Stomach (tissue), 9 donors: ENCODE measurements around the gene CHMP4B. TPM values are rescaled to one million over a fixed set of nuclear protein-coding genes. Genes with fewer than 3 reads are reported as not detected.

Source experiments
- DNase-seq, 2 donors: peaks; one replicate each; pipeline versions ENCODE4 v3.0.0 to v3.0.0-alpha.2; 2013 to 2019
- H3K27ac ChIP-seq, 5 donors: fragments of 200-600 bp in 4 of 5; sonication (generic) in 4 of 5; one replicate each; pipeline ENCODE4 v1.5.1; 2013 to 2019; ENCODE audit warnings: mild to moderate bottlenecking in 1 of 5, moderate library complexity in 1 of 5
- H3K27me3 ChIP-seq, 3 donors: fragments of 200-600 bp; sonication (generic); one replicate each; pipeline ENCODE4 v1.5.1; 2017 to 2019; ENCODE audit warnings: mixed run types in 1 of 3
- H3K36me3 ChIP-seq, 4 donors: fragments of 200-600 bp; sonication (generic); 1 replicate in 3 of 4; 2 replicates in 1 of 4; pipeline ENCODE4 v1.5.1; 2016 to 2019
- H3K4me1 ChIP-seq, 4 donors: fragments of 200-600 bp; sonication (generic); one replicate each; pipeline ENCODE4 v1.5.1; 2016 to 2019
- H3K4me3 ChIP-seq, 4 donors: fragments of 200-600 bp; sonication (generic) in 3 of 4; one replicate each; pipeline ENCODE4 v1.5.1; 2016 to 2019; ENCODE audit warnings: mild to moderate bottlenecking in 1 of 4
- H3K9me3 ChIP-seq, 4 donors: fragments of 200-600 bp; sonication (generic); one replicate each; pipeline ENCODE4 v1.5.1; 2016 to 2019
- CTCF ChIP-seq, 7 experiments: fragments of 450-650 bp in 4 of 7; fragments of 200-600 bp in 3 of 7; sonication (generic) in 3 of 7; IDR thresholded peaks; one replicate each; pipeline ENCODE4 v1.5.1; 2016 to 2019; ENCODE audit warnings: antibody characterized with exemption in 7 of 7, control low read depth in 2 of 7, mild to moderate bottlenecking in 1 of 7
- EP300 ChIP-seq: sonication (generic); formaldehyde crosslinking; IDR thresholded peaks from one replicate; pipeline ENCODE4 v1.6.1; 2017; ENCODE audit warnings: antibody characterized with exemption
- POLR2A ChIP-seq, 4 donors: fragments of 450-650 bp; IDR thresholded peaks; one replicate each; pipeline ENCODE4 v1.6.1; 2016; ENCODE audit warnings: antibody characterized with exemption in 4 of 4, control low read depth in 2 of 4, mild to moderate bottlenecking in 1 of 4, moderate library complexity in 1 of 4
- POLR2AphosphoS5 ChIP-seq, 3 donors: sonication (generic); formaldehyde crosslinking; IDR thresholded peaks; one replicate each; pipeline ENCODE4 v1.6.1; 2016; ENCODE audit warnings: antibody characterized with exemption in 3 of 3
- WGBS, 5 donors: extraction: QIAGEN DNeasy Blood & Tissue Kit in 3 of 5; methylation state at CpG; one replicate each; pipeline versions ENCODE4 v1.1.5 to v1.1.7; 2013 to 2018; 5-methylcytosine and 5-hydroxymethylcytosine counted together
- intact Hi-C: fragments of 100-400 bp; cut with DNase I; formaldehyde crosslinking; loops from one replicate; pipeline ENCODE4 v1.15.1; 2023; ENCODE audit warnings: low total_unique reads
- polyA plus RNA-seq, 3 donors: library from polyadenylated mRNA; stranded (reverse); fragments of 200-250 nt; gene quantifications; one replicate each; pipeline ENCODE4 v1.2.3, GENCODE V29; 2013
- total RNA-seq, 5 donors: library from RNA; depleted of rRNA; stranded (reverse); fragments of >200 nt; gene quantifications; one replicate each; pipeline versions ENCODE4 v1.1.0 to v1.2.3, GENCODE V29; 2014 to 2016
- donor health status: healthy with polysubstance abuse.
- donor health status: Bipolar disorder and iron deficiency.
- donor health status: healthy.

The CHMP4B gene
- total and polyA plus RNA-seq, 8 donors = 48.4 to 166 (median 98.5) TPM

- no peak overlapping the region for H3K27ac ChIP-seq
- H3K36me3 ChIP-seq = peaks cover 6 to 51% (median 48%) of the 10 kb centered on the region in 4 donors
- DNase-seq = peak in 1 of 2 donors; percentile 50
- H3K4me1 ChIP-seq = no peaks in the 10 kb centered on the region
- H3K9me3 ChIP-seq = no peaks in the 10 kb centered on the region
- H3K27me3 ChIP-seq = no peaks in the 10 kb centered on the region
- TF ChIP-seq CTCF (IDR thresholded peaks at IDR 0.05) (no peak), POLR2A (IDR thresholded peaks at IDR 0.05) (no peak), EP300 (no peak), POLR2AphosphoS5 (IDR thresholded peaks at IDR 0.05) (no peak)
- 54 to 73% (median 56%) methylated on average over 5 to 10 of the region's 10 CpGs for whole genome bisulfite sequencing, 5 donors
- H3K4me3 ChIP-seq = no peak overlapping the region
- intact Hi-C loops = no loop called here
These were observed 41.1 kb upstream of the CHMP4B start for GRCh38 chr20:33770005-33770404.

GRCh38 chr20:33771938-33772337 is 39.2 kb upstream of the CHMP4B start:
- Histone ChIP-seq H3K27me3 (no peaks in the 10 kb centered on the region), H3K4me1 (no peaks in the 10 kb centered on the region), H3K36me3 (peaks cover 6 to 45% (median 42%) of the 10 kb centered on the region in 4 donors), H3K9me3 (no peaks in the 10 kb centered on the region), H3K4me3 (no peak overlapping the region), H3K27ac (no peak overlapping the region)
- intact Hi-C loops = no loop called here
- no peak for TF ChIP-seq CTCF (IDR thresholded peaks at IDR 0.05)
- no peak for TF ChIP-seq POLR2A (IDR thresholded peaks at IDR 0.05)
- no peak for TF ChIP-seq EP300
- 83 to 98% (median 93%) methylated on average over 4 to 5 of the region's 5 CpGs for WGBS, 5 donors
- no peak for DNase-seq

GRCh38 chr20:33772439-33772838 is 38.7 kb upstream of the CHMP4B start:
- Histone ChIP-seq H3K27me3 (no peaks in the 10 kb centered on the region), H3K9me3 (no peaks in the 10 kb centered on the region), H3K27ac (no peak overlapping the region), H3K4me1 (no peaks in the 10 kb centered on the region), H3K36me3 (peaks cover 6 to 40% (median 37%) of the 10 kb centered on the region in 4 donors), H3K4me3 (no peak overlapping the region)
- intact Hi-C loops = no loop called here
- WGBS, 5 donors = 92 to 96% (median 94%) methylated on average over 3 of the region's 3 CpGs
- TF ChIP-seq POLR2AphosphoS5 (IDR thresholded peaks at IDR 0.05) = no peak
- TF ChIP-seq POLR2A (IDR thresholded peaks at IDR 0.05) = no peak
- TF ChIP-seq EP300 = no peak
- TF ChIP-seq CTCF (IDR thresholded peaks at IDR 0.05) = no peak
- DNase-seq = no peak

GRCh38 chr20:33773412-33774089 is 37.6 kb upstream of the CHMP4B start:
- Histone ChIP-seq H3K36me3 (peaks cover 0 to 28% (median 27%) of the 10 kb centered on the region in 4 donors), H3K4me3 (no peak overlapping the region), H3K27ac (no peak overlapping the region), H3K4me1 (peaks cover 0 to 3% (median 0%) of the 10 kb centered on the region in 4 donors), H3K27me3 (no peaks in the 10 kb centered on the region), H3K9me3 (no peaks in the 10 kb centered on the region)
- WGBS, 5 donors = 67 to 78% (median 70%) methylated on average over 2 of the region's 2 CpGs
- TF ChIP-seq CTCF (IDR thresholded peaks at IDR 0.05) = no peak
- intact Hi-C loops = no loop called here
- DNase-seq = no peak
